ENCODE data around the gene OR4D1.
"Not testable (repeated sequence)": the region's sequence is repeated elsewhere in the genome, so short reads cannot be mapped to it uniquely, and the experiment has no call there.

Gene OR4D1

DNA sequence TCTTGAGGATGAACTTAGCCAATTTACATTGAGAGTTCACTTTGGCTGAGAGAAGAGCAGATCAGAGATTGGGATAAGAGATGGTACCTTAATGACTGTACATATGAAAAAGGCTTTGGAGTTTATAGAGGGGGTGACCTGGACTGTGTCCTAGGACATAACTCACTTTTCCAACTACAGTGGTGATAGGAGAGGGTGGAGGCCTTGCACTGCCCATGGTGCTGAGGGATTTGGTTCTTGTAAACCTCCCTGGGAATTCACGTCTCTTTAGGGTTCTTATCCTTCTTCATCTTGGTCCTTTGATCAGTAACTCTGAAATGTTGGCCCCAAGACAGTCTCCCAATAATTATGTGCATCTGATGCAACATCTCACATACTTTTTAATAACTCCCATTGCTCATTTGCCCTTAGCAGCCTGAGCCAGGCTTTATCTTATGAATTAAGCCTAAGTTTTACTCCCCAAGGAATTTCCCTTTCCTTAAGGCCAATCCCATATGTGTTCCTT, at the start of gene OR4D1:
OR4D1 (plus strand) TSS at position 455 of the 505 bp plus-strand sequence. CDS start 6,770 bp downstream, outside the sequence.
- H3K9ac ChIP-seq (ENCODE audit: low read depth, low read length): no peak within 1 kb of the TSS
- H3K27ac ChIP-seq (ENCODE audit: low read length): no peak within 1 kb of the TSS
- no peak within 1 kb of the TSS for H3K4me3 ChIP-seq (ENCODE audit: low read depth in 1 of 2, low read length in 2 of 2)
- H2AFZ ChIP-seq (ENCODE audit: low read depth, low read length): no peak within 1 kb of the TSS
- H3K79me2 ChIP-seq (ENCODE audit: insufficient read depth, low read length): no peaks in the 10 kb centered on the region
- H3K36me3 ChIP-seq (ENCODE audit: insufficient read depth, low read length): no peaks in the 10 kb centered on the region
- no peaks in the 10 kb centered on the region for H3K9me3 ChIP-seq (ENCODE audit: insufficient read depth, low read length, severe bottlenecking)
- H3K27me3 ChIP-seq (ENCODE audit: insufficient read depth, low read length, poor library complexity): peaks cover 18% of the 10 kb centered on the region
- no peak for DNase-seq
- H3K4me1 ChIP-seq (ENCODE audit: insufficient read depth, low read length): peaks cover 8% of the 10 kb centered on the region
- H4K20me1 ChIP-seq (ENCODE audit: insufficient read depth, low read length): no peaks in the 10 kb centered on the region
- no peak for ATAC-seq (ENCODE audit: insufficient read depth, low read depth)
- no peak within 1 kb of the TSS for H3K4me2 ChIP-seq (ENCODE audit: insufficient read depth, low read length)
- no peak for TF ChIP-seq EZH2 (IDR thresholded peaks at IDR 0.05; ENCODE audit: borderline replicate concordance, low read depth, low read length, severe bottlenecking)
- TF ChIP-seq, protein P1, sequence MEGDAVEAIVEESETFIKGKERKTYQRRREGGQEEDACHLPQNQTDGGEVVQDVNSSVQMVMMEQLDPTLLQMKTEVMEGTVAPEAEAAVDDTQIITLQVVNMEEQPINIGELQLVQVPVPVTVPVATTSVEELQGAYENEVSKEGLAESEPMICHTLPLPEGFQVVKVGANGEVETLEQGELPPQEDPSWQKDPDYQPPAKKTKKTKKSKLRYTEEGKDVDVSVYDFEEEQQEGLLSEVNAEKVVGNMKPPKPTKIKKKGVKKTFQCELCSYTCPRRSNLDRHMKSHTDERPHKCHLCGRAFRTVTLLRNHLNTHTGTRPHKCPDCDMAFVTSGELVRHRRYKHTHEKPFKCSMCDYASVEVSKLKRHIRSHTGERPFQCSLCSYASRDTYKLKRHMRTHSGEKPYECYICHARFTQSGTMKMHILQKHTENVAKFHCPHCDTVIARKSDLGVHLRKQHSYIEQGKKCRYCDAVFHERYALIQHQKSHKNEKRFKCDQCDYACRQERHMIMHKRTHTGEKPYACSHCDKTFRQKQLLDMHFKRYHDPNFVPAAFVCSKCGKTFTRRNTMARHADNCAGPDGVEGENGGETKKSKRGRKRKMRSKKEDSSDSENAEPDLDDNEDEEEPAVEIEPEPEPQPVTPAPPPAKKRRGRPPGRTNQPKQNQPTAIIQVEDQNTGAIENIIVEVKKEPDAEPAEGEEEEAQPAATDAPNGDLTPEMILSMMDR (IDR thresholded peaks at IDR 0.05; ENCODE audit: borderline replicate concordance, extremely low read depth, low read length, poor library complexity, severe bottlenecking): no peak

DNA sequence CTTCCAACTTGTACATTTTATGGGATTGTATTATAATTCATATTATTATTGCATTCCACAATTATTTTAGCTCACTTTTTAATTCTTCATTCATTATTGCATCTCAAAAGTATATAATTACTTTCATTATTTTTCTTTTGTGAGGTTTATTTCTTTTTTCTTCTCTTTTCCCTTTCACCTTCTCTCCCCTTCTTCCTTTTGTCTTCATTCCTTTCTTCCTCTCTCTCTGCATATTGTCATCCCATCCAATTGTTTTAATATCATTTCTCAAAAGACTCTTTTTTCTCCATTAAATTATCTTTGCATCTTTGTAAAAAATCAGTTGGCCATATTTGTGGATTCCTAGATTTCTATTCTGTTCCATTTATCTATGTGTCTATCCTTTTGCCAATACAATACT, 47.7 kb upstream of the OR4D1 start:
- Histone ChIP-seq H3K4me1 (ENCODE audit: insufficient read depth, low read length) (no peaks in the 10 kb centered on the region), H3K27ac (ENCODE audit: low read length) (no peak overlapping the region), H3K4me2 (ENCODE audit: insufficient read depth, low read length) (no peak overlapping the region), H3K27me3 (ENCODE audit: insufficient read depth, low read length, poor library complexity) (no peaks in the 10 kb centered on the region), H3K4me3 (ENCODE audit: low read depth in 1 of 2, low read length in 2 of 2) (no peak overlapping the region), H3K79me2 (ENCODE audit: insufficient read depth, low read length) (no peaks in the 10 kb centered on the region), H3K9me3 (ENCODE audit: insufficient read depth, low read length, severe bottlenecking) (no peaks in the 10 kb centered on the region), H4K20me1 (ENCODE audit: insufficient read depth, low read length) (no peaks in the 10 kb centered on the region), H3K9ac (ENCODE audit: low read depth, low read length) (no peak overlapping the region), H3K36me3 (ENCODE audit: insufficient read depth, low read length) (no peaks in the 10 kb centered on the region), H2AFZ (ENCODE audit: low read depth, low read length) (no peak overlapping the region)
- DNase-seq (no peak), ATAC-seq (ENCODE audit: insufficient read depth, low read depth) (no peak)
- TF ChIP-seq, protein P1 (IDR thresholded peaks at IDR 0.05; ENCODE audit: borderline replicate concordance, extremely low read depth, low read length, poor library complexity, severe bottlenecking): no peak
- TF ChIP-seq EZH2 (IDR thresholded peaks at IDR 0.05; ENCODE audit: borderline replicate concordance, low read depth, low read length, severe bottlenecking): no peak

DNA sequence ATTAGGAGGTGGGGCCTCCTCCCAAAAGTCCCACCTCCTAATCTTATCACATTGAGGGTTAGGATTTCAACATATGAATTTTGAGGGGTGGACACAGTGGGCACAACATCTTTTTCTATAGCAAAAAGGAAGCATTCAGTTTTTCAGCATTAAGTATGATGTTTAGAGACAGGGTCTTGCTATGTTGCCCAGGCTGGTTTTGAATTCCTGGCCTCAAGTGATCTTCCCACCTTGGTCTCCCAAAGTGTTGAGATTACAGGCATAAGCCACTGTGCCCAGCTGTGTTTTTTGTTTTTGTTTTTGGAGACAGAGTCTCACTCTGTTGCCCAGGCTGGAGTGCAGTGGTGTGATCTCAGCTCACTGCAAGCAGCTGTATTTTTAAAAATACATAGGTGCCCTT, 46.3 kb upstream of the OR4D1 start:
- not testable (repeated sequence) for H3K36me3 ChIP-seq (ENCODE audit: insufficient read depth, low read length); H3K9ac ChIP-seq (ENCODE audit: low read depth, low read length); H3K27ac ChIP-seq (ENCODE audit: low read length); DNase-seq; H3K4me1 ChIP-seq (ENCODE audit: insufficient read depth, low read length); H3K4me2 ChIP-seq (ENCODE audit: insufficient read depth, low read length); H3K79me2 ChIP-seq (ENCODE audit: insufficient read depth, low read length); H3K9me3 ChIP-seq (ENCODE audit: insufficient read depth, low read length, severe bottlenecking); H2AFZ ChIP-seq (ENCODE audit: low read depth, low read length); ATAC-seq (ENCODE audit: insufficient read depth, low read depth); H4K20me1 ChIP-seq (ENCODE audit: insufficient read depth, low read length); H3K27me3 ChIP-seq (ENCODE audit: insufficient read depth, low read length, poor library complexity); H3K4me3 ChIP-seq (ENCODE audit: low read depth in 1 of 2, low read length in 2 of 2)

DNA sequence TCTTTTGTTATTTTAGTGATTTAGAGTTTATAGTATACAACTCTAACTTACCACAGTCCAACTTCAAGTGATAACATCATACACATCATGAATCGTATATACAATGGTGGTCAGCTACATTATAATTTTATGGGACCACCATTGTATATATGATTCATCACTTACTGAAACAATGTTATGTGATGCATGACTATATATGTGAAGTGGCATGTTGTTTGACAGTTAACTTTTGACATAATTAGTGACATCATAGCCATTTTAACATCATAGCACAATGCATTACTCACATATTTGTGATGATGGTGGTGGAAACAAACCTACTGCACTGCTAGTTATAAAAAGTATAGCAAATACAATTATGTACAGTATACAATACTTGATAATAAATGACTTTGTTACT, 43.1 kb upstream of the OR4D1 start:
- no peaks in the 10 kb centered on the region for H3K79me2 ChIP-seq (ENCODE audit: insufficient read depth, low read length)
- ATAC-seq (ENCODE audit: insufficient read depth, low read depth) (no peak), DNase-seq (no peak)
- no peak for TF ChIP-seq EZH2 (IDR thresholded peaks at IDR 0.05; ENCODE audit: borderline replicate concordance, low read depth, low read length, severe bottlenecking)
- TF ChIP-seq, protein P1 (IDR thresholded peaks at IDR 0.05; ENCODE audit: borderline replicate concordance, extremely low read depth, low read length, poor library complexity, severe bottlenecking): no peak
- no peak overlapping the region for H2AFZ ChIP-seq (ENCODE audit: low read depth, low read length)
- H3K27ac ChIP-seq (ENCODE audit: low read length): no peak overlapping the region
- no peak overlapping the region for H3K4me3 ChIP-seq (ENCODE audit: low read depth in 1 of 2, low read length in 2 of 2)
- H3K9ac ChIP-seq (ENCODE audit: low read depth, low read length): no peak overlapping the region
- H3K27me3 ChIP-seq (ENCODE audit: insufficient read depth, low read length, poor library complexity): no peaks in the 10 kb centered on the region
- H3K36me3 ChIP-seq (ENCODE audit: insufficient read depth, low read length): no peaks in the 10 kb centered on the region
- H3K4me2 ChIP-seq (ENCODE audit: insufficient read depth, low read length): no peak overlapping the region
- H4K20me1 ChIP-seq (ENCODE audit: insufficient read depth, low read length): no peaks in the 10 kb centered on the region
- no peaks in the 10 kb centered on the region for H3K9me3 ChIP-seq (ENCODE audit: insufficient read depth, low read length, severe bottlenecking)
- H3K4me1 ChIP-seq (ENCODE audit: insufficient read depth, low read length): no peaks in the 10 kb centered on the region
